NB4 (cell line): ENCODE measurements around the gene IFNGR2.

Experiments
- CTCF ChIP-seq: IDR thresholded peaks from one replicate; pipeline ENCODE4 v1.5.1; 2012; ENCODE audit warnings: low read depth, low read length
- MAX ChIP-seq: IDR thresholded peaks from 2 replicates; pipeline ENCODE4 v1.6.1; 2011; ENCODE audit warnings: low read depth, low read length
- MYC ChIP-seq: IDR thresholded peaks from 2 replicates; pipeline ENCODE4 v1.6.1; 2011; ENCODE audit warnings: low read depth, low read length
- POLR2A ChIP-seq: IDR thresholded peaks from 2 replicates; pipeline ENCODE4 v1.6.1; 2011; ENCODE audit warnings: mild to moderate bottlenecking; ENCODE audit not compliant: insufficient read length; ENCODE audit errors: extremely low read depth

DNA sequence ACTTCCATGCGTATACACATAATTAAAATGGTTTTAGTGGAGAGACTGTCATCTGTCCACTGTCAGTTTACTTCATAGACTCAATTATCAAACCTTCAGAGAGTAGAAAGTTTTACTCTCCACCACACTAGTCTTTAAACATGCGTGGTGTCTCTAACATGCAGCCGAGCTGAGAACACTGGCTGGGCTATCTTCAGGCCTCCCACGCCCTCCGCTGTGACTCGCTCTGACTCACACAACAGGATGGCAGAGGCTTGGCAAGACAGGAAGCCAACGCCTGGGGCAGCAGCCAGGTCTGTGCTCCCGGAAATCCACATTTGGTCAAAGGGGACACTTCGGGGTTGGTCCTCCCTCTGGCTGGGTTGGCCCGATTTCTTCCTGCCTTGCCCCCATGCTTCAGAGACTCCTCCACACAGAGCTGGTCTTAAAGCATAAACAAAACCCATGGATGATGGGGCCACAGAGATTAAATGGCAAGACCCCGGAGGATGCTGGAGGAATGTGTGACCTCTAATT lies 22.7 kb upstream of the IFNGR2 start:
- TF ChIP-seq CTCF, result no peak
- TF ChIP-seq POLR2A, result no peak
- peak; percentile 66 for TF ChIP-seq MAX
- TF ChIP-seq MYC, result 0 out of 2 replicates have a peak, but pooled peaks have one; percentile 52
